ENCODE results near the gene SYNGR2.

SYNGR2 gene

GRCh38 chr17:78205124-78205775 is 36.9 kb downstream of the SYNGR2 start:
- no peak overlapping the region for H3K27ac ChIP-seq (replicated peaks)
- no peak overlapping the region for H3K4me3 ChIP-seq (replicated peaks; ENCODE audit: insufficient read depth, low read length)
- DNase-seq (ENCODE audit: low read depth in 1 of 2, low spot score in 1 of 2), result no peak
- TF ChIP-seq GABPA (IDR thresholded peaks at IDR 0.05; ENCODE audit: low read depth) (no peak), REST (IDR thresholded peaks at IDR 0.05; ENCODE audit: insufficient replicate concordance, low read depth) (no peak), CTCF (IDR thresholded peaks at IDR 0.05; ENCODE audit: insufficient read depth, low read length) (no peak), SPI1 (IDR thresholded peaks at IDR 0.05; ENCODE audit: borderline replicate concordance, low read depth) (no peak), POLR2AphosphoS5 (IDR thresholded peaks at IDR 0.05; ENCODE audit: low read depth) (no peak)
- H3K27me3 ChIP-seq (ENCODE audit: insufficient read depth, poor library complexity, severe bottlenecking), result no peaks in the 10 kb centered on the region

GRCh38 chr17:78206298-78206697 is 37.9 kb downstream of the SYNGR2 start:
- Histone ChIP-seq H3K27ac (replicated peaks) (no peak overlapping the region), H3K4me3 (replicated peaks; ENCODE audit: insufficient read depth, low read length) (no peak overlapping the region), H3K27me3 (ENCODE audit: insufficient read depth, poor library complexity, severe bottlenecking) (no peaks in the 10 kb centered on the region)
- DNase-seq (ENCODE audit: low read depth in 1 of 2, low spot score in 1 of 2), result no peak
- TF ChIP-seq REST (IDR thresholded peaks at IDR 0.05; ENCODE audit: insufficient replicate concordance, low read depth) (no peak), SPI1 (IDR thresholded peaks at IDR 0.05; ENCODE audit: borderline replicate concordance, low read depth) (no peak), GABPA (IDR thresholded peaks at IDR 0.05; ENCODE audit: low read depth) (no peak), CTCF (IDR thresholded peaks at IDR 0.05; ENCODE audit: insufficient read depth, low read length) (no peak)

GRCh38 chr17:78208486-78208885 is 40.1 kb downstream of the SYNGR2 start:
- Histone ChIP-seq H3K27me3 (ENCODE audit: insufficient read depth, poor library complexity, severe bottlenecking) (no peaks in the 10 kb centered on the region), H3K4me3 (replicated peaks; ENCODE audit: insufficient read depth, low read length) (no peak overlapping the region), H3K27ac (replicated peaks) (no peak overlapping the region)
- TF ChIP-seq SPI1 (IDR thresholded peaks at IDR 0.05; ENCODE audit: borderline replicate concordance, low read depth), result no peak
- TF ChIP-seq POLR2AphosphoS5 (IDR thresholded peaks at IDR 0.05; ENCODE audit: low read depth), result no peak
- TF ChIP-seq CTCF (IDR thresholded peaks at IDR 0.05; ENCODE audit: insufficient read depth, low read length), result no peak
- no peak for TF ChIP-seq REST (IDR thresholded peaks at IDR 0.05; ENCODE audit: insufficient replicate concordance, low read depth)
- TF ChIP-seq GABPA (IDR thresholded peaks at IDR 0.05; ENCODE audit: low read depth), result no peak
- DNase-seq (ENCODE audit: low read depth in 1 of 2, low spot score in 1 of 2), result no peak
